DND-41 (cell line): ENCODE results near the gene GPX5.

Source experiments
- ATAC-seq: fragments of 200-7000 bp; cut with Tn5 transposase; 3 replicates; pipeline ENCODE4 v1.9.1; 2021; ENCODE audit warnings: low read depth; ENCODE audit not compliant: insufficient read depth
- DNase-seq: peaks from one replicate; pipeline ENCODE4 v3.0.0-alpha.2; 2020
- H2AFZ ChIP-seq: 2 replicates; pipeline ENCODE4 v1.6.0; 2012; ENCODE audit warnings: low read depth, low read length
- H3K27ac ChIP-seq: 2 replicates; pipeline ENCODE4 v1.5.1; 2012; ENCODE audit warnings: low read length, inconsistent platforms
- H3K27me3 ChIP-seq: fragments of 200-600 bp; sonication (generic); 2 replicates; pipeline ENCODE4 v1.6.0; 2012; ENCODE audit warnings: low read length, mild to moderate bottlenecking, inconsistent platforms; ENCODE audit not compliant: insufficient read depth, poor library complexity
- H3K36me3 ChIP-seq: 2 replicates; pipeline ENCODE4 v1.5.1; 2012; ENCODE audit warnings: low read length, inconsistent platforms; ENCODE audit not compliant: insufficient read depth
- H3K4me1 ChIP-seq: 2 replicates; pipeline ENCODE4 v1.5.1; 2012; ENCODE audit warnings: mild to moderate bottlenecking, low read length; ENCODE audit not compliant: insufficient read depth
- H3K4me2 ChIP-seq: 2 replicates; pipeline ENCODE4 v1.6.0; 2012; ENCODE audit warnings: mild to moderate bottlenecking, moderate library complexity, low read length, inconsistent platforms; ENCODE audit not compliant: insufficient read depth
- H3K4me3 ChIP-seq, 2 experiments: fragments of 200-600 bp in 1 of 2; shearing (Covaris generic) in 1 of 2; 2 replicates each; pipeline ENCODE4 v1.5.1; 2012 to 2016; ENCODE audit warnings: inconsistent platforms in 2 of 2, low read length in 2 of 2, mild to moderate bottlenecking in 2 of 2, low read depth in 1 of 2, moderate library complexity in 1 of 2
- H3K79me2 ChIP-seq: 2 replicates; pipeline ENCODE4 v1.6.0; 2012; ENCODE audit warnings: low read length, inconsistent platforms; ENCODE audit not compliant: insufficient read depth
- H3K9ac ChIP-seq: 2 replicates; pipeline ENCODE4 v1.6.0; 2012; ENCODE audit warnings: low read depth, mild to moderate bottlenecking, inconsistent platforms, low read length, moderate library complexity
- H3K9me3 ChIP-seq: 2 replicates; pipeline ENCODE4 v1.5.1; 2012; ENCODE audit warnings: low read length, moderate library complexity, mild to moderate bottlenecking, inconsistent platforms; ENCODE audit not compliant: insufficient read depth, severe bottlenecking
- H4K20me1 ChIP-seq: 2 replicates; pipeline ENCODE4 v1.6.0; 2012; ENCODE audit warnings: low read length; ENCODE audit not compliant: insufficient read depth
- EZH2 ChIP-seq: IDR thresholded peaks from 3 replicates; pipeline ENCODE4 v1.6.1; 2012; ENCODE audit warnings: borderline replicate concordance, low read depth, mild to moderate bottlenecking, moderate library complexity, low read length, inconsistent platforms; ENCODE audit not compliant: severe bottlenecking
- TF ChIP-seq, protein P1 (sequence below): IDR thresholded peaks from 2 replicates; pipeline ENCODE4 v1.5.1; 2012; ENCODE audit warnings: borderline replicate concordance, low read length, moderate library complexity, mild to moderate bottlenecking; ENCODE audit not compliant: poor library complexity, severe bottlenecking; ENCODE audit errors: extremely low read depth

Gene GPX5

DNA sequence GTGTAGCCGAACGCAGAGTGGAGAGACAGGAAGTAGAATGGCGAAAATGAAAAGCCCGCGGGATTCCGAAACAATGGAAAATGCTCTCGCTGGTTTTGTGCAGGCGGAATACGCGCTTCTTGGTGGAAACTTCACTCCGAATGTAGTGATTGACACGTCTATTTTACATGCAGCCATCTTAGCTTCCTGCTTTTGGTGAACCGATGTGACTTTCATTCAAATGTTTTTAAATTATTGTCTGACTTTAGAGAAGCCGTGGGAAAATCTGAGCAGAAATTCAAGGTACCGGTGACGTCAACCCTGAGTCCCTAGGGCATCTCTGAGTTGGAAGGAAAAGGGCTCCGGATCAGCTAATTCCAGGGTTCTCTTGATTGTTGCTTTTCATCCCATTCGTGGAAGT lies 11.4 kb downstream of the GPX5 start:
- Histone ChIP-seq H3K9ac (no peak overlapping the region), H3K36me3 (no peaks in the 10 kb centered on the region), H4K20me1 (no peaks in the 10 kb centered on the region), H3K27ac (no peak overlapping the region), H2AFZ (no peak overlapping the region), H3K79me2 (no peaks in the 10 kb centered on the region), H3K4me3 (no peak overlapping the region), H3K4me1 (no peaks in the 10 kb centered on the region), H3K9me3 (no peaks in the 10 kb centered on the region), H3K4me2 (no peak overlapping the region), H3K27me3 (no peaks in the 10 kb centered on the region)
- ATAC-seq (no peak), DNase-seq (no peak)
- TF ChIP-seq EZH2: no peak
- TF ChIP-seq, protein P1, sequence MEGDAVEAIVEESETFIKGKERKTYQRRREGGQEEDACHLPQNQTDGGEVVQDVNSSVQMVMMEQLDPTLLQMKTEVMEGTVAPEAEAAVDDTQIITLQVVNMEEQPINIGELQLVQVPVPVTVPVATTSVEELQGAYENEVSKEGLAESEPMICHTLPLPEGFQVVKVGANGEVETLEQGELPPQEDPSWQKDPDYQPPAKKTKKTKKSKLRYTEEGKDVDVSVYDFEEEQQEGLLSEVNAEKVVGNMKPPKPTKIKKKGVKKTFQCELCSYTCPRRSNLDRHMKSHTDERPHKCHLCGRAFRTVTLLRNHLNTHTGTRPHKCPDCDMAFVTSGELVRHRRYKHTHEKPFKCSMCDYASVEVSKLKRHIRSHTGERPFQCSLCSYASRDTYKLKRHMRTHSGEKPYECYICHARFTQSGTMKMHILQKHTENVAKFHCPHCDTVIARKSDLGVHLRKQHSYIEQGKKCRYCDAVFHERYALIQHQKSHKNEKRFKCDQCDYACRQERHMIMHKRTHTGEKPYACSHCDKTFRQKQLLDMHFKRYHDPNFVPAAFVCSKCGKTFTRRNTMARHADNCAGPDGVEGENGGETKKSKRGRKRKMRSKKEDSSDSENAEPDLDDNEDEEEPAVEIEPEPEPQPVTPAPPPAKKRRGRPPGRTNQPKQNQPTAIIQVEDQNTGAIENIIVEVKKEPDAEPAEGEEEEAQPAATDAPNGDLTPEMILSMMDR: no peak

GRCh38 chr6:28537509-28538140 lies 11.9 kb downstream of the GPX5 start:
- TF ChIP-seq EZH2: no peak
- TF ChIP-seq, protein P1: no peak
- Histone ChIP-seq H3K4me2 (no peak overlapping the region), H3K27me3 (no peaks in the 10 kb centered on the region), H2AFZ (no peak overlapping the region), H3K27ac (no peak overlapping the region), H4K20me1 (no peaks in the 10 kb centered on the region), H3K9ac (no peak overlapping the region), H3K4me3 (no peak overlapping the region), H3K79me2 (no peaks in the 10 kb centered on the region), H3K9me3 (no peaks in the 10 kb centered on the region), H3K36me3 (no peaks in the 10 kb centered on the region), H3K4me1 (no peaks in the 10 kb centered on the region)
- DNase-seq: no peak
- no peak for ATAC-seq

DNA sequence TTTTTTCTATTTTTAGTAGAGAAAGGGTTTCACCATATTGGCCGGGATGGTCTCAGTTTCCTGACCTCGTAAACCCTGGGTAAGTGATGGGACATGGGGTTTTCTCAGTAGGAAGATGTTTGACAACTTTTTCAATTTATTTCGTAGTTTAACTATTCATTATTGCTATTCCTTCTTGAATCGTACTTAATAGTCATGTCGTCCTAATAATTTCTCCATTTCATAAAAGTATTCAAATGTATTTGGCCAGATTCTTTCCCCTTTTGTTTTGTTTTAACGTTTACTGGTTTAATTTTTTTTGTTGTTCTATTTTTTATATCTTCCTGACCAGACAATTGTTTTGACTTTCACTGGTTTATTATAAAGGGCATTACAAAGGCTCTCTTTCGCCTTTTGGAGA lies 16.3 kb downstream of the GPX5 start:
- TF ChIP-seq, protein P1: no peak
- no peak for TF ChIP-seq EZH2
- H3K4me2 ChIP-seq: no peak overlapping the region
- H2AFZ ChIP-seq: no peak overlapping the region
- no peaks in the 10 kb centered on the region for H3K4me1 ChIP-seq
- H3K4me3 ChIP-seq: no peak overlapping the region
- H3K9ac ChIP-seq: no peak overlapping the region
- no peaks in the 10 kb centered on the region for H3K79me2 ChIP-seq
- H3K36me3 ChIP-seq: no peaks in the 10 kb centered on the region
- H3K27me3 ChIP-seq: peaks cover 3% of the 10 kb centered on the region
- H3K27ac ChIP-seq: no peak overlapping the region
- DNase-seq: no peak
- no peak for ATAC-seq
- no peaks in the 10 kb centered on the region for H3K9me3 ChIP-seq
- no peaks in the 10 kb centered on the region for H4K20me1 ChIP-seq
